Fibroblast of villous mesenchyme (primary cell): ENCODE results near the gene MAP4K1. TPM values are rescaled to one million over a fixed set of nuclear protein-coding genes. Genes with fewer than 3 reads are reported as not detected.

Source experiments
- DNase-seq: peaks from one replicate; pipeline ENCODE4 v3.0.0-alpha.2; 2010; ENCODE audit warnings: low read depth
- H3K4me3 ChIP-seq: 2 replicates; pipeline ENCODE4 v1.5.1; 2011; ENCODE audit warnings: low read depth, mild to moderate bottlenecking, low read length
- total RNA-seq: library from RNA; depleted of rRNA; stranded (reverse); fragments of >200 nt; gene quantifications from 2 replicates; pipeline ENCODE4 v1.2.3, GENCODE V29; 2012
- TF ChIP-seq, protein P1 (sequence below): IDR thresholded peaks from 2 replicates; pipeline ENCODE4 v1.5.1; 2012; ENCODE audit warnings: low read depth, mild to moderate bottlenecking, low read length; ENCODE audit not compliant: insufficient read depth

MAP4K1 gene
- total RNA-seq, 1 donor = not detected

DNA sequence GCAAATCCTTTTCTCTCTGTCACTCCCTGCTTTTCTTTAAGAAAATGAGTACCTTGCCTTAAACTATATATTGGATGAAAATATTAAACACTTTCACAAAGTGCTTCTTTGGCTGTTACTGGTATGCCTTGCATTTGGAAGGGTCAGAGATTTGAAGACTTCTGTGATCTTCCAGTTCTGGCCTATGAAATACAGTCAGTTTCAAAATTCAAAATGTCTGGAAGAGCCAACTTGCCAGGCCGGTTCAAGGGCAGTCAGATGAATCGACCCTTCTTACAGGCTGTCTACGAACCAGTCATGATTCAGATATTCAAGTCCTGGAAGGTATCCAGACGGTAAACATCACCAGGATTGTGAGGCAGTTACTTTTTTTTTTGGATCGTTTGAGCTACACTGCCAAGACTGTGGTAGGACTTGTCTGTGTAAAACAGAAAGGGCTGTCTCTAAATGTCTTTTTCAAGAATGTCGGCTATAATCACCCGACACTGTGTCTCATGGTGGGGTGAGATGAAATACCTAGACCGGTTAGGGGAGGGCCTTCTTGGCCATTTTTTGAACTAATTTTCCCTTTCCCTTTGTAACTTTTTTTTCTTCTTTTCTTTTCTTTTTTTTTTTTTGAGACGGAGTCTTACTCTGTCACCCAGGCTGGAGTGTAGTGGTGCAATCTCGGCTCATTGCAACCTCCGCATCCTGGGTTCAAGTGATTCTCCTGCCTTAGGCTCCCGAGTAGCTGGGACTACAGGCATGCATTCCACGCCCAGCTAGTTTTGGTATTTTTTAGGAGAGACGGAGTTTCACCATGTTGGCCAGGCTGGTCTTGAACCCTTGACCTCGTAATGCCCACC, 40.9 kb upstream of the MAP4K1 start:
- peak; percentile 99 for DNase-seq
- TF ChIP-seq, protein P1, sequence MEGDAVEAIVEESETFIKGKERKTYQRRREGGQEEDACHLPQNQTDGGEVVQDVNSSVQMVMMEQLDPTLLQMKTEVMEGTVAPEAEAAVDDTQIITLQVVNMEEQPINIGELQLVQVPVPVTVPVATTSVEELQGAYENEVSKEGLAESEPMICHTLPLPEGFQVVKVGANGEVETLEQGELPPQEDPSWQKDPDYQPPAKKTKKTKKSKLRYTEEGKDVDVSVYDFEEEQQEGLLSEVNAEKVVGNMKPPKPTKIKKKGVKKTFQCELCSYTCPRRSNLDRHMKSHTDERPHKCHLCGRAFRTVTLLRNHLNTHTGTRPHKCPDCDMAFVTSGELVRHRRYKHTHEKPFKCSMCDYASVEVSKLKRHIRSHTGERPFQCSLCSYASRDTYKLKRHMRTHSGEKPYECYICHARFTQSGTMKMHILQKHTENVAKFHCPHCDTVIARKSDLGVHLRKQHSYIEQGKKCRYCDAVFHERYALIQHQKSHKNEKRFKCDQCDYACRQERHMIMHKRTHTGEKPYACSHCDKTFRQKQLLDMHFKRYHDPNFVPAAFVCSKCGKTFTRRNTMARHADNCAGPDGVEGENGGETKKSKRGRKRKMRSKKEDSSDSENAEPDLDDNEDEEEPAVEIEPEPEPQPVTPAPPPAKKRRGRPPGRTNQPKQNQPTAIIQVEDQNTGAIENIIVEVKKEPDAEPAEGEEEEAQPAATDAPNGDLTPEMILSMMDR = no peak
- H3K4me3 ChIP-seq = peak overlapping the region; percentile 38

DNA sequence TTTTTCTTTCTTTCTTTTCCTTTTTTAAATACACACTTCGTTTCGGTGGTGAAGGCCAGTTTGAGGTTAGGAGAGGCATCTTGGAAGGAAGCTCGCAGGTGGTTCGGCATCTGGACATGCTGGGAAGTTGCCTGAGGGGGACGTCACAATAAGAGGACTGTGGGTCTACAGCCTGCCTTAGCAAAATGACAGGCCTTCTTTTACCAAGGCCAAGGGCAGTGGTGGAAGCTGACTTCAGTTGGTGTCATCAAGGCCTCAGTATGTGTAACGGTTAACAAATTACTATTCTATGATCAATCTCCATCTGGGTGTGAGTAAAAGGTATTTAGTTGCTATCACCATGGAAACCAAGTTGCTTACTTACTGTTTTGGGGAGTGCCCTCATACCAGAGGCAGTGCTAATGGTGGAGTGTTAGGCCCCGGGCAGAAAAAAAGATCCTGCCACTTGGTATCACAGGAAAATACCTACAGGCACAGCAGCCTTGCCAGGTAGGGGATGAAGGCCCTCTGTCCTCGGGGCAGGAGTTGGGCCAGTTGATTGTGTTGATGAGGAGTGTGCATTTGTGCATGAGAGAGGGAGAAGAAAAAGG, 40.0 kb upstream of the MAP4K1 start:
- DNase-seq = peak; percentile 64
- TF ChIP-seq, protein P1 = no peak
- H3K4me3 ChIP-seq = no peak overlapping the region

DNA sequence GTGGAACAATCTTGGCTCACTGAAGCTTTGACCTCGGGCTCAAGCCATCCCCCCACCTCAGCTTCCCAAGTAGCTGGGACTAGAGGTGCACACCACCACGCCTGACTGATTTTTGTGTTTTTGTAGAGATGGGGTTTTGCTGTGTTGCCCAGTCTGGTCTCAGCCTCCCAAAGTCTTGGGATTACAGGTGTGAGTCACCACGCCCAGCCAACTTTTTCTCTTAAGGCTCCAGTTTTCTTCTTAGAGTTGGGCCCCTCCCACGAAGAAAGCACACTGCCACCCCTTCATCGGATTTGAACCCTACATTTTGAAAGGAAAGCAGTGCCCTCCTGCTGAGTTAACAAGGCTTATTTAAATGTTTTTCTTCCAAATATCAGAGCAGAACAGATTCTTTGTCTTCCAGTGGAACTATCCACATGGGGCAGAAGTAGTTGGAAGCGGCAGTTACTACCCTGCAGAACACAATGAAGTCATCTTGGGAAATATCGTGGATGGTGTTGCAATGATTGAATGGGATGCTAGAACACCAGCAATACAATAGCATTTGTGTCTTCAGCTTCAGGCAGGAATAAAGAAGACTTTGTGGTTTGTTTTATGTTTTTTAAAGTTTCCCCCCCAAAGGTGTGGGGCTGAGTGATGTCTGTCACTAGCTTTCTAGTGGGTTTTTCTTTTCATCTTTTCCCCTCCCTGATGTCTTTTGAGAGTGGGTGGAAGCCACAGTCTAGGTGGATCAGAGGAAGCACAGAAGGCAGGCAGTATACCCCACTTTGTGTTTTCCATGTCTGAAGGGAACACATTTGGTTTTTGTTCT, 38.6 kb upstream of the MAP4K1 start:
- TF ChIP-seq, protein P1 = no peak
- no peak overlapping the region for H3K4me3 ChIP-seq
- peak; percentile 70 for DNase-seq

DNA sequence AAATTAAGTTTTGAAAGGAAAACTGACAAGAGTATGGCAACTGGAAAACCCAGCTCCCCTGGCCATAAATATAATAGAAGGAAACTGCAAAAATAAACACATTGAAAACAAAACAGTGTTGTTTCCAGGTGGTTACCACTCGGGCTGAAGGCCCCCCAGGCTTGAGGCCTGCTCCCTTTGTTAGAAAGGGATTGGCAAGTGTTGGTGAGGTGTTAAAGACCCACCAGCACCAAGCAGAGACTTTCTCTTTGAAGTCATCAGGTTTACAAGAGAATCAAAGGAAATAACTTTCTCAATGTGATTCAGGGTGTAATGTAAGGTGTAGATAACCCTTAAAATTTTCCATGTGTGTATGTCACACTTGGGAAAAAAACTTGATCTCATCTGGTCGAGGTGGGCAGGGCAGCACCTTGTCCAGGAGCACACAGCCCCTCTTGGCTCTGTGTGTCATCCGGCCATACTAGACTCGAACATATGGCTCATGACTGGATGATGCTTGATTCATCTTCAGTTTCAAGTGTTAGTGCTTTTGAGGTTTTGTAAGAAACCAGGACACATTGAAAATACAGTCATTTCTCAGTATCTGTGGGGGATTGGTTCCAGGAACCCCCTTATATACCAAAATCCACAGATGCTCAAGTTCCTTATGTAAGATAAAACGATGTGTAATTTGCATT, 37.5 kb upstream of the MAP4K1 start:
- no peak for DNase-seq
- TF ChIP-seq, protein P1 = no peak

DNA sequence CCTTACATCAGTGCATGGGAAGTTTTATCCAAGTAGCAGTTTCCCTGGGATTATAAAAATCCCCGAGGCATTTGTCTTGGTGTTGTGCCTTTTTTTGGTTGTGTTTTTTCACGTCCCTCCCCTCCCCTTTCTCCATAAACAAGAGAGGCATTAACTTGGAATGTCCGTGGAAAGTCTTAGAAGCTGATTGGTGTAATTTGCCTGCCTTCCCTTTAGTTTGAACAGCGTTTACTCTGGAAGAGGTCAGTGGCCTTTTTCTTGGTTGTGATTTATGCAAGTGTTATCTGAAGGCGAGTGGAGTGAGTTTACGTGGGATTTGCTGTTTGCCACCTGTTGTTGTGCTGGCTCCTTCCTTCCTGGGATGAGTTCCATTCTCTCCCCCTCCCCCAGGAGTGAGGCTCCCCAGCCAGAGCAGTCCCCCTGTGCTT, 36.9 kb upstream of the MAP4K1 start:
- TF ChIP-seq, protein P1 = no peak
- peak; percentile 95 for DNase-seq
- H3K4me3 ChIP-seq = no peak overlapping the region

More for the DNA sequence above, 37.5 kb upstream of the MAP4K1 start:
- no peak overlapping the region for H3K4me3 ChIP-seq

DNA sequence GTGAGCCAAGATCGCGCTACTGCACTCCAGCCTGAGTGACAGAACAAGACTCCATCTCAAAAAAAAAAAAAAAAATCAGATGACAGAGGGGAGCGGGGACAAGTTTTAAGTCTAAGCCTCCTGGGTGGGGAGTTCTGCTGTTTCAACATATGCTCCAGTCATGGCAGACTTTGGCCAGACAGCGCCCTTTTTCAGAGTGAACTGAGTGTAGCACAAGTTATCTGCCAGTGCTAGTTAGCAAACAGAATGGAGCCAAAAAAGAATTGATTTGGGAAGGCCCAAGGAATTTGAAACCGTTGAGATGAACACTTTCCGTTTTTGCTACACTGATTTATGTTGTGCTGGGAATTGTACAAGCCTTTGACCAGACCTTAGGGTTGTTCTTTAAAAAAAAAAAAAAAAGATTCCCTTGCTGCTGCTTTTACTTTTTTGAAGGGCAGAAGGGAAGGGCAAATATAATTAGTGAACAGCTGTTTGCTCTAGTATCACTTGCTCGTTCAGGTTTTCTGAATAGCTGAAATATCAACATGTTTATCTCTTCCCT, 35.3 kb upstream of the MAP4K1 start:
- TF ChIP-seq, protein P1 = peak; percentile 5
- H3K4me3 ChIP-seq = no peak overlapping the region
- DNase-seq = peak; percentile 81
